Measurements from ENCODE around the gene PYGM. TPM values are rescaled to one million over a fixed set of nuclear protein-coding genes. Genes with fewer than 3 reads are reported as not detected.

PYGM gene
- total RNA-seq, 1 donor from 2014 or later: not detected

Other genes starting within 250 kb of the PYGM start
- gene SLC22A11, start 204.0 kb downstream of the PYGM start, total RNA-seq: 0.06 TPM in 1 of 2 replicates, not detected in the other
- not detected in 2 replicates for gene SLC22A12, start 168.8 kb downstream of the PYGM start, total RNA-seq
- gene NRXN2, start 36.8 kb downstream of the PYGM start, total RNA-seq: 0.29 TPM in 1 of 2 replicates, not detected in the other
- not detected in 2 replicates for gene RASGRP2, start 15.8 kb downstream of the PYGM start, total RNA-seq
- 111 and 136 TPM in 2 replicates for gene SF1, start 18.6 kb upstream of the PYGM start, total RNA-seq
- 25.2 and 52.4 TPM in 2 replicates for gene MAP4K2, start 43.2 kb upstream of the PYGM start, total RNA-seq
- 23.5 and 26.4 TPM in 2 replicates for gene MEN1, start 50.6 kb upstream of the PYGM start, total RNA-seq
- gene CDC42BPG, start 84.7 kb upstream of the PYGM start, total RNA-seq: 4.6 and 8.9 TPM in 2 replicates
- gene EHD1, start 118.6 kb upstream of the PYGM start, total RNA-seq: 82.7 and 93.4 TPM in 2 replicates
- 22.4 and 25.8 TPM in 2 replicates for gene ATG2A, start 157.2 kb upstream of the PYGM start, total RNA-seq
- 16.8 and 32.9 TPM in 2 replicates for gene PPP2R5B, start 164.7 kb upstream of the PYGM start, total RNA-seq
- not detected in 2 replicates for gene GPHA2, start 175.9 kb upstream of the PYGM start, total RNA-seq
- gene MAJIN, start 212.1 kb upstream of the PYGM start, total RNA-seq: not detected in 2 replicates
- 0.35 and 1.1 TPM in 2 replicates for gene BATF2, start 237.0 kb upstream of the PYGM start, total RNA-seq